GM23338 (cell line): ENCODE data around the gene SH3GL2. TPM values are rescaled to one million over a fixed set of nuclear protein-coding genes. Genes with fewer than 3 reads are reported as not detected.

Experiments used
- ATAC-seq: fragments of 200-7000 bp; cut with Tn5 transposase; 3 replicates; pipeline ENCODE4 v1.9.1; 2020
- DNase-seq: peaks from one replicate; pipeline ENCODE4 v3.0.0-alpha.2; 2015; ENCODE audit warnings: low spot score
- H2AFZ ChIP-seq: fragments of 200-600 bp; sonication (generic); 2 replicates; pipeline ENCODE4 v1.8.0; 2016; ENCODE audit warnings: antibody characterized with exemption, mild to moderate bottlenecking, moderate library complexity
- H3F3A ChIP-seq: fragments of 200-600 bp; sonication (generic); replicated peaks from 2 replicates; pipeline ENCODE4 v1.8.0; 2017; ENCODE audit warnings: antibody characterized with exemption, mixed run types, low read depth
- H3K27ac ChIP-seq: fragments of 200-600 bp; sonication (generic); 2 replicates; pipeline ENCODE4 v1.6.1; 2016; ENCODE audit warnings: low read depth
- H3K27me3 ChIP-seq: fragments of 200-600 bp; sonication (generic); 2 replicates; pipeline ENCODE4 v1.8.0; 2016; ENCODE audit warnings: mild to moderate bottlenecking, mixed run types, moderate library complexity; ENCODE audit not compliant: insufficient read depth
- H3K36me3 ChIP-seq: fragments of 200-600 bp; sonication (generic); 2 replicates; pipeline ENCODE4 v1.8.0; 2016; ENCODE audit warnings: mild to moderate bottlenecking; ENCODE audit not compliant: insufficient read depth
- H3K4me1 ChIP-seq: fragments of 200-600 bp; sonication (generic); 2 replicates; pipeline ENCODE4 v1.8.0; 2016; ENCODE audit warnings: mild to moderate bottlenecking, moderate library complexity; ENCODE audit not compliant: insufficient read depth
- H3K4me2 ChIP-seq: fragments of 200-600 bp; sonication (generic); 2 replicates; pipeline ENCODE4 v1.7.1; 2017; ENCODE audit warnings: mixed run types
- H3K4me3 ChIP-seq: fragments of 200-600 bp; sonication (generic); 2 replicates; pipeline ENCODE4 v1.6.1; 2016; ENCODE audit warnings: mixed run types
- H3K79me2 ChIP-seq: fragments of 200-600 bp; sonication (generic); replicated peaks from 2 replicates; pipeline ENCODE4 v1.8.0; 2017; ENCODE audit warnings: mild to moderate bottlenecking; ENCODE audit not compliant: insufficient read depth
- H3K9me2 ChIP-seq: fragments of 200-600 bp; sonication (generic); 2 replicates; pipeline ENCODE4 v1.8.0; 2017; ENCODE audit not compliant: insufficient read depth
- H4K20me1 ChIP-seq: fragments of 200-600 bp; sonication (generic); replicated peaks from 2 replicates; pipeline ENCODE4 v1.8.0; 2017; ENCODE audit warnings: mild to moderate bottlenecking; ENCODE audit not compliant: insufficient read depth
- H3K27ac Mint-ChIP-seq: 2 replicates; pipeline ENCODE4 v1.8.0; 2020; ENCODE audit warnings: inconsistent platforms, mild to moderate bottlenecking, moderate library complexity, mixed read lengths
- H3K27me3 Mint-ChIP-seq: 3 replicates; pipeline ENCODE4 v1.8.0; 2022; ENCODE audit warnings: low read depth, mild to moderate bottlenecking, moderate library complexity, mixed read lengths, inconsistent platforms; ENCODE audit not compliant: insufficient read depth, poor library complexity
- H3K36me3 Mint-ChIP-seq: 3 replicates; pipeline ENCODE4 v1.8.0; 2021; ENCODE audit warnings: low read depth, mild to moderate bottlenecking, inconsistent platforms, moderate library complexity, mixed read lengths
- H3K4me1 Mint-ChIP-seq: 3 replicates; pipeline ENCODE4 v1.8.0; 2020; ENCODE audit warnings: mild to moderate bottlenecking, inconsistent platforms, mixed read lengths
- H3K4me3 Mint-ChIP-seq: 3 replicates; pipeline ENCODE4 v1.8.0; 2021; ENCODE audit warnings: moderate library complexity, mild to moderate bottlenecking, inconsistent platforms, mixed read lengths
- H3K9me3 Mint-ChIP-seq: 3 replicates; pipeline ENCODE4 v1.8.0; 2020; ENCODE audit warnings: moderate library complexity, mild to moderate bottlenecking, inconsistent platforms, mixed read lengths
- CREB1 ChIP-seq: fragments of 250-450 bp; sonication (Bioruptor Pico); IDR thresholded peaks from 2 replicates; pipeline ENCODE4 v1.5.0; 2020; ENCODE audit warnings: low read depth, mild to moderate bottlenecking, moderate library complexity
- EZH2 ChIP-seq: fragments of 200-600 bp; sonication (generic); IDR thresholded peaks from one replicate; pipeline ENCODE4 v1.8.0; 2017; ENCODE audit warnings: antibody characterized with exemption, mild to moderate bottlenecking, low read depth; ENCODE audit not compliant: unreplicated experiment
- EZH2phosphoT487 ChIP-seq: fragments of 200-600 bp; sonication (generic); IDR thresholded peaks from one replicate; pipeline ENCODE4 v1.8.1; 2018; ENCODE audit warnings: antibody characterized with exemption; ENCODE audit not compliant: unreplicated experiment
- JUNB ChIP-seq: IDR thresholded peaks from one replicate; pipeline ENCODE4 v1.6.1; 2016; ENCODE audit warnings: antibody characterized with exemption; ENCODE audit not compliant: unreplicated experiment
- NANOG ChIP-seq: IDR thresholded peaks from 2 replicates; pipeline ENCODE4 v1.6.1; 2016; ENCODE audit warnings: antibody characterized with exemption, borderline replicate concordance
- POLR2AphosphoS5 ChIP-seq: IDR thresholded peaks from 2 replicates; pipeline ENCODE4 v1.6.1; 2016; ENCODE audit warnings: antibody characterized with exemption, low read depth
- STAT1 ChIP-seq: IDR thresholded peaks from one replicate; pipeline ENCODE4 v1.6.1; 2016; ENCODE audit warnings: antibody characterized with exemption; ENCODE audit not compliant: unreplicated experiment
- ZNF114 ChIP-seq: fragments of 250-450 bp; sonication (Bioruptor Pico); IDR thresholded peaks from 2 replicates; pipeline ENCODE4 v1.5.0; 2020; ENCODE audit warnings: mild to moderate bottlenecking, moderate library complexity
- ZNF331 ChIP-seq: fragments of 250-450 bp; sonication (Bioruptor Pico); IDR thresholded peaks from 2 replicates; pipeline ENCODE4 v1.5.0; 2020; ENCODE audit warnings: low read depth, mild to moderate bottlenecking, moderate library complexity
- ZNF462 ChIP-seq: fragments of 250-450 bp; sonication (Bioruptor Pico); IDR thresholded peaks from 2 replicates; pipeline ENCODE4 v1.5.0; 2020; ENCODE audit warnings: mild to moderate bottlenecking, moderate library complexity
- polyA plus RNA-seq: library from polyadenylated mRNA; unstranded; fragments of >200 nt; fragmentation: Nextera tagmentation; extraction: Ambion mirVana; gene quantifications from 2 replicates; pipeline ENCODE4 v1.2.1, GENCODE V29; 2016
- total RNA-seq: library from RNA; depleted of rRNA; stranded (reverse); fragments of >200 nt; shearing (Covaris generic); gene quantifications from 2 replicates; pipeline ENCODE4 v1.2.3, GENCODE V29; 2014

Gene SH3GL2
- total and polyA plus RNA-seq, 2 experiments from 2014 or later = 5.9 to 8.6 TPM

- TF ChIP-seq ZNF462 (CRISPR knock-in tag) (no peak), EZH2phosphoT487 (no peak), EZH2 (no peak), POLR2AphosphoS5 (no peak), ZNF114 (CRISPR knock-in tag) (no peak), NANOG (no peak), STAT1 (no peak), JUNB (no peak)
Measured at GRCh38 chr9:17536027-17536426, 42.8 kb upstream of the SH3GL2 start (continued).

- Histone ChIP-seq H3K36me3 (no peaks in the 10 kb centered on the region), H3K4me2 (no peak overlapping the region), H3F3A (no peaks in the 10 kb centered on the region), H4K20me1 (no peaks in the 10 kb centered on the region), H2AFZ (no peak overlapping the region), H3K4me1 (no peaks in the 10 kb centered on the region), H3K27ac (no peak overlapping the region), H3K9me2 (no peaks in the 10 kb centered on the region), H3K79me2 (no peaks in the 10 kb centered on the region), H3K4me3 (no peak overlapping the region), H3K27me3 (no peaks in the 10 kb centered on the region)
- no peak for ATAC-seq
- Mint-ChIP-seq H3K27me3 (peaks cover 3% of the 10 kb centered on the region), H3K36me3 (peaks cover 2% of the 10 kb centered on the region; the same call in 1 of the 3 replicates), H3K4me1 (no peaks in the 10 kb centered on the region), H3K9me3 (peaks cover 24% of the 10 kb centered on the region), H3K27ac (no peak overlapping the region), H3K4me3 (no peak overlapping the region)
- no peak for DNase-seq
- TF ChIP-seq ZNF331 (CRISPR knock-in tag) (no peak), ZNF462 (CRISPR knock-in tag) (no peak), ZNF114 (CRISPR knock-in tag) (no peak), JUNB (no peak), CREB1 (no peak), EZH2phosphoT487 (no peak)
Measured at GRCh38 chr9:17551023-17551422, 27.8 kb upstream of the SH3GL2 start.
